NT2/D1 (cell line): Measurements from ENCODE around the gene RBM43.
"Not testable (repeated sequence)": the region's sequence is repeated elsewhere in the genome, so short reads cannot be mapped to it uniquely, and the experiment has no call there.

Experiments used
- YY1 ChIP-seq: IDR thresholded peaks from 2 replicates; pipeline ENCODE4 v1.6.1; 2011; ENCODE audit not compliant: insufficient read length, insufficient read depth
- ZNF274 ChIP-seq: IDR thresholded peaks from 2 replicates; pipeline ENCODE4 v1.6.1; 2011; ENCODE audit warnings: mild to moderate bottlenecking, low read depth, low read length

- TF ChIP-seq ZNF274, YY1: not testable (repeated sequence)
Measured at GRCh38 chr2:151310313-151310712, 48.6 kb upstream of the RBM43 start.
